ENCODE results near the gene C3orf52. TPM values are rescaled to one million over a fixed set of nuclear protein-coding genes. Genes with fewer than 3 reads are reported as not detected.

The C3orf52 gene
- total RNA-seq, 6 donors from 2014 or later = 17.1 to 74.6 (median 28.4) TPM

GRCh38 chr3:112085735-112086075 lies 484 bp upstream of the C3orf52 start:
- Histone ChIP-seq H3K4me3 (peak overlapping the region in 3 of 4 donors; percentile 44 to 60 (median 56)), H3K36me3 (no peaks in the 10 kb centered on the region), H3K27me3 (no peaks in the 10 kb centered on the region), H3K9me3 (no peaks in the 10 kb centered on the region), H3K4me1 (peaks cover 4 to 26% (median 16%) of the 10 kb centered on the region in 4 donors), H3K27ac (peak overlapping the region; percentile 68 to 83 (median 76))
- DNase-seq (no peak), ATAC-seq (ENCODE audit: low FRiP score in 2 of 2) (peak; percentile 1)
- WGBS, 2 donors = 38 to 80% methylated on average over 5 to 12 of the region's 12 CpGs
- TF ChIP-seq POLR2A (IDR thresholded peaks at IDR 0.05) (no peak), EP300 (IDR thresholded peaks at IDR 0.05) (no peak), CTCF (IDR thresholded peaks at IDR 0.05) (no peak), POLR2AphosphoS5 (IDR thresholded peaks at IDR 0.05) (no peak)

GRCh38 chr3:112086875-112087524 lies 811 bp downstream of the C3orf52 start:
- Histone ChIP-seq H3K27me3 (no peaks in the 10 kb centered on the region), H3K4me1 (peaks cover 9 to 30% (median 17%) of the 10 kb centered on the region in 4 donors), H3K27ac (peak overlapping the region; percentile 68 to 83 (median 76)), H3K4me3 (peak overlapping the region; percentile 23 to 60 (median 50)), H3K9me3 (no peaks in the 10 kb centered on the region), H3K36me3 (no peaks in the 10 kb centered on the region)
- peak in 1 of 2 donors; percentile 20 for ATAC-seq (ENCODE audit: low FRiP score in 2 of 2)
- DNase-seq = no peak
- TF ChIP-seq POLR2A (IDR thresholded peaks at IDR 0.05) (no peak), POLR2AphosphoS5 (IDR thresholded peaks at IDR 0.05) (no peak), CTCF (IDR thresholded peaks at IDR 0.05) (no peak), EP300 (IDR thresholded peaks at IDR 0.05) (no peak)
- WGBS, 2 donors = 36 to 48% methylated on average over 14 of the region's 14 CpGs

GRCh38 chr3:112087746-112088145 lies 1.6 kb downstream of the C3orf52 start:
- Histone ChIP-seq H3K4me3 (peak overlapping the region in 3 of 4 donors; percentile 44 to 60 (median 56)), H3K36me3 (no peaks in the 10 kb centered on the region), H3K4me1 (peaks cover 13 to 37% (median 22%) of the 10 kb centered on the region in 4 donors), H3K9me3 (no peaks in the 10 kb centered on the region), H3K27me3 (no peaks in the 10 kb centered on the region), H3K27ac (peak overlapping the region in 2 of 4 donors; percentile 43 to 73)
- ATAC-seq (ENCODE audit: low FRiP score in 2 of 2) (no peak), DNase-seq (no peak)
- WGBS, 2 donors = 84% methylated on average over 5 of the region's 5 CpGs
- TF ChIP-seq POLR2A (IDR thresholded peaks at IDR 0.05) (peak in 1 of 4 donors; percentile 15), EP300 (IDR thresholded peaks at IDR 0.05) (no peak)

GRCh38 chr3:112088944-112089343 lies 2.8 kb downstream of the C3orf52 start:
- no peak for TF ChIP-seq EP300 (IDR thresholded peaks at IDR 0.05)
- no peaks in the 10 kb centered on the region for H3K36me3 ChIP-seq
- no peaks in the 10 kb centered on the region for H3K9me3 ChIP-seq
- H3K27me3 ChIP-seq = no peaks in the 10 kb centered on the region
- DNase-seq (no peak), ATAC-seq (ENCODE audit: low FRiP score in 2 of 2) (no peak)
- H3K4me1 ChIP-seq = peaks cover 13 to 40% (median 27%) of the 10 kb centered on the region in 4 donors
- H3K4me3 ChIP-seq = no peak overlapping the region
- no peak overlapping the region for H3K27ac ChIP-seq
- 71 to 73% methylated on average over 4 of the region's 4 CpGs for WGBS, 2 donors

- 73 to 77% methylated on average over 9 of the region's 9 CpGs for WGBS, 2 donors
- DNase-seq = no peak
- H3K4me3 ChIP-seq = no peak overlapping the region
Observed at GRCh38 chr3:112089956-112090886, 4.0 kb downstream of the C3orf52 start.

More at GRCh38 chr3:112089956-112090886, 4.0 kb downstream of the C3orf52 start:
- Histone ChIP-seq H3K4me1 (peaks cover 13 to 40% (median 27%) of the 10 kb centered on the region in 4 donors), H3K9me3 (no peaks in the 10 kb centered on the region), H3K27me3 (no peaks in the 10 kb centered on the region), H3K27ac (no peak overlapping the region), H3K36me3 (no peaks in the 10 kb centered on the region)
- ATAC-seq (ENCODE audit: low FRiP score in 2 of 2) = no peak
- TF ChIP-seq EP300 (IDR thresholded peaks at IDR 0.05) (no peak), POLR2A (IDR thresholded peaks at IDR 0.05) (no peak), CTCF (IDR thresholded peaks at IDR 0.05) (no peak), POLR2AphosphoS5 (IDR thresholded peaks at IDR 0.05) (no peak)

All from upper lobe of left lung (tissue), 6 donors.